ENCODE data around the gene FZD4.
"Not testable (repeated sequence)": the region's sequence is repeated elsewhere in the genome, so short reads cannot be mapped to it uniquely, and the experiment has no call there.

Gene FZD4

GRCh38 chr11:86955361-86956120, at the start of gene FZD4:
Gene FZD4, minus strand, starts transcription at chr11:86955395. Its CDS starts 310 bp downstream, at chr11:86955085.
- peak; percentile 91 for DNase-seq

GRCh38 chr11:87004281-87004680, 49.1 kb upstream of the FZD4 start:
- DNase-seq: not testable (repeated sequence)

GRCh38 chr11:87002918-87003317, 47.7 kb upstream of the FZD4 start:
- DNase-seq: no peak

- peak; percentile 13 for DNase-seq
Observed at GRCh38 chr11:86999859-87000753, 44.9 kb upstream of the FZD4 start.

- DNase-seq: no peak
Observed at GRCh38 chr11:86999388-86999787, 44.2 kb upstream of the FZD4 start.

- no peak for DNase-seq
Observed at GRCh38 chr11:86996953-86997570, 41.9 kb upstream of the FZD4 start.

- no peak for DNase-seq
Observed at GRCh38 chr11:86993031-86993430, 37.8 kb upstream of the FZD4 start.

- not testable (repeated sequence) for DNase-seq
Observed at GRCh38 chr11:86992340-86992739, 37.1 kb upstream of the FZD4 start.

- DNase-seq: no peak
Observed at GRCh38 chr11:86991341-86991740, 36.1 kb upstream of the FZD4 start.

GRCh38 chr11:86990515-86990914, 35.3 kb upstream of the FZD4 start:
- peak; percentile 71 for DNase-seq

- peak; percentile 22 for DNase-seq
Observed at GRCh38 chr11:86990031-86990430, 34.8 kb upstream of the FZD4 start.

- no peak for DNase-seq
Observed at GRCh38 chr11:86988351-86988881, 33.2 kb upstream of the FZD4 start.

- no peak for DNase-seq
Observed at GRCh38 chr11:86987679-86988078, 32.5 kb upstream of the FZD4 start.

GRCh38 chr11:86984701-86985100, 29.5 kb upstream of the FZD4 start:
- no peak for DNase-seq

- DNase-seq: no peak
Observed at GRCh38 chr11:86983021-86983488, 27.9 kb upstream of the FZD4 start.

- DNase-seq: no peak
Observed at GRCh38 chr11:86981777-86982540, 26.8 kb upstream of the FZD4 start.

- DNase-seq: no peak
Observed at GRCh38 chr11:86980086-86980796, 25.0 kb upstream of the FZD4 start.

- peak; percentile 43 for DNase-seq
Observed at GRCh38 chr11:86978756-86979608, 23.8 kb upstream of the FZD4 start.

- no peak for DNase-seq
Observed at GRCh38 chr11:86978247-86978646, 23.1 kb upstream of the FZD4 start.

- DNase-seq: no peak
Observed at GRCh38 chr11:86977441-86978050, 22.4 kb upstream of the FZD4 start.
